Measurements from ENCODE around the gene TMEM185B. TPM values are rescaled to one million over a fixed set of nuclear protein-coding genes. Genes with fewer than 3 reads are reported as not detected.

Gene TMEM185B
- total and polyA plus RNA-seq, 2 of the 4 experiments (the other 2 are of a cell fraction), result 17.7 to 26.1 TPM

- no peak overlapping the region for H3K18ac ChIP-seq (ENCODE audit: low read depth, low read length)
- no peak for ATAC-seq (ENCODE audit: low read depth)
- intact Hi-C loops (cut with micrococcal nuclease) (no loop called here), dilution Hi-C loops (cut with HindIII; ENCODE audit: low sequenced_read_pairs, unreplicated experiment) (no loop called here), in situ Hi-C loops (cut with MboI; ENCODE audit: low sequenced_read_pairs) (loop anchor here (25.0 kb wide), 1 partner anchor 992 kb away; no protein-coding TSS in a partner anchor)
- H3K9me3 ChIP-seq (ENCODE audit: control insufficient read depth, insufficient read depth, low read length), result no peaks in the 10 kb centered on the region
- H2AFZ ChIP-seq (replicated peaks; ENCODE audit: low read length, poor library complexity), result no peak overlapping the region
- H3K23ac ChIP-seq (ENCODE audit: low read depth, low read length), result no peak overlapping the region
- H4K8ac ChIP-seq (ENCODE audit: low read depth in 2 of 2, low read length in 2 of 2), result no peak overlapping the region
- no peak overlapping the region for H3K4ac ChIP-seq (ENCODE audit: low read depth, low read length)
- ChIA-PET POLR2A (ENCODE audit: unreplicated experiment) (no interaction called here), CTCF (no interaction called here)
- no peak overlapping the region for H2BK20ac ChIP-seq (ENCODE audit: low read depth, low read length)
- no peak for DNase-seq
- H2BK15ac ChIP-seq (ENCODE audit: low read depth, low read length), result no peak overlapping the region
- no peak overlapping the region for H4K91ac ChIP-seq (ENCODE audit: insufficient read depth, low read depth, low read length)
- no peak overlapping the region for H2AK9ac ChIP-seq (replicated peaks; ENCODE audit: low read depth, low read length, poor library complexity)
- peaks cover 4% of the 10 kb centered on the region; the same call in 1 of the 2 replicates for H3K27me3 ChIP-seq (ENCODE audit: control insufficient read depth, insufficient read depth, low read length)
- no peak overlapping the region for H2BK120ac ChIP-seq (ENCODE audit: low read depth, low read length)
- H4K5ac ChIP-seq (ENCODE audit: low read depth, low read length), result no peak overlapping the region
- H3K4me2 ChIP-seq (ENCODE audit: low read depth, low read length), result no peak overlapping the region
- no peak overlapping the region for H3K9ac ChIP-seq (ENCODE audit: low read depth, low read length)
- no peaks in the 10 kb centered on the region; the same call in 1 of the 2 replicates for H4K20me1 ChIP-seq (ENCODE audit: insufficient read depth, low read length)
- H3K4me1 ChIP-seq (ENCODE audit: control insufficient read depth, insufficient read depth, low read length), result peaks cover 2% of the 10 kb centered on the region; the same call in 1 of the 2 replicates
- no peaks in the 10 kb centered on the region for H3K79me1 ChIP-seq (ENCODE audit: low read depth in 1 of 2, low read length in 2 of 2)
- no peak overlapping the region for H3K14ac ChIP-seq (replicated peaks; ENCODE audit: low read depth, low read length)
- no CpG with 5 or more reads among the region's 10 CpGs for WGBS, 2 experiments (ENCODE audit: extremely low coverage in 2 of 2, insufficient read length in 1 of 2)
- H3K27ac ChIP-seq (ENCODE audit: insufficient read depth, low read length), result no peak overlapping the region
- TF ChIP-seq MAZ (IDR thresholded peaks at IDR 0.05; ENCODE audit: borderline replicate concordance, low read depth, low read length), result no peak
- no peak for TF ChIP-seq MAFK (IDR thresholded peaks at IDR 0.05; ENCODE audit: low read depth, low read length)
- TF ChIP-seq CEBPB (IDR thresholded peaks at IDR 0.05; ENCODE audit: low read depth, low read length), result no peak
- TF ChIP-seq CHD1 (IDR thresholded peaks at IDR 0.05; ENCODE audit: low read depth, low read length), result no peak
- no peak for TF ChIP-seq RFX5 (IDR thresholded peaks at IDR 0.05; ENCODE audit: low read depth, low read length)
- no TSS peak for BruUV-seq (replicated peaks)
- no peak overlapping the region for H3K4me3 ChIP-seq (ENCODE audit: insufficient read depth, low read depth, low read length)
- no peaks in the 10 kb centered on the region for H3K36me3 ChIP-seq (ENCODE audit: control insufficient read depth, insufficient read depth, low read length)
- H2BK5ac ChIP-seq (ENCODE audit: low read depth, low read length, poor library complexity, severe bottlenecking), result no peak overlapping the region
- no peaks in the 10 kb centered on the region for H3K9me1 ChIP-seq (ENCODE audit: insufficient read depth, low read length)
- H2AK5ac ChIP-seq (ENCODE audit: low read depth, low read length), result no peak overlapping the region
- H3K56ac ChIP-seq (ENCODE audit: extremely low read depth, insufficient read depth, low read length), result no peak overlapping the region
Observed at GRCh38 chr2:120229341-120229740, 6.1 kb upstream of the TMEM185B start.

All from IMR-90 (cell line).